Measurements from ENCODE around the gene CRMP1.

DNA sequence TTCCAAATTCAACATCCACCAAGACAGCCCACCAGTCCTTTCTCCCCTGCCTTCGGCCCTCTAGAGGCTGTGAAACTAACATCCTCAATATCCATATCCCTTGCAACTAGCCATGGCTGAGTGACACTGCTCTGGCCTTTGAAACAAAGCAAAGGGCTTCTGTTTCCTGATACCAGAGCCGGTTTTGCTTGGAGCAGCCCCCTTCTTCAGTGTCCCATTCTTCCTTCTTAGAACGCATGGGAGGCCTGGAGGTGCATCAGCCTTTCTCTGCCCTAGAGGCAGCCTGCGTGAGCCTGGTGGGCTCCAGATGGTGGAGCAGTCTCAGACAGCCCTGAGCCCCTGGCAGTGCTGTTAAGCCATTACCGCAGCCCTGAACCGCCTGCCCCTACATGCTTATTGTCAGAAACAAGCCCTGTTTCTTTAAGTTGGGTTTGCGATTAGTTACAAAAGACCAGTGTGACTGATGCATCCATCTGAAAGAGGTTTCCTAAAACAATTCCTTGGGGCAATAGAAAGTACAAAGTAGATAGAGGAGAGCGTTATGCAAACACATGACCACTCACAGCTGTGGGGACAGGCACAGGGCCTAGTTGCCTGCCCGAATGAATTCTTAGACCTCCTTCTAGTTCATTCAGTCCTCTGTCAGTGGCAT, 107.8 kb downstream of the CRMP1 start:
- TF ChIP-seq POLR2A (IDR thresholded peaks at IDR 0.05; ENCODE audit: low read depth, low read length) (no peak), JUN (IDR thresholded peaks at IDR 0.05; ENCODE audit: borderline replicate concordance, insufficient read depth, insufficient read length, low read depth) (no peak), EZH2 (IDR thresholded peaks at IDR 0.05; ENCODE audit: borderline replicate concordance, low read depth, low read length, severe bottlenecking) (no peak)
- TF ChIP-seq, protein P1, sequence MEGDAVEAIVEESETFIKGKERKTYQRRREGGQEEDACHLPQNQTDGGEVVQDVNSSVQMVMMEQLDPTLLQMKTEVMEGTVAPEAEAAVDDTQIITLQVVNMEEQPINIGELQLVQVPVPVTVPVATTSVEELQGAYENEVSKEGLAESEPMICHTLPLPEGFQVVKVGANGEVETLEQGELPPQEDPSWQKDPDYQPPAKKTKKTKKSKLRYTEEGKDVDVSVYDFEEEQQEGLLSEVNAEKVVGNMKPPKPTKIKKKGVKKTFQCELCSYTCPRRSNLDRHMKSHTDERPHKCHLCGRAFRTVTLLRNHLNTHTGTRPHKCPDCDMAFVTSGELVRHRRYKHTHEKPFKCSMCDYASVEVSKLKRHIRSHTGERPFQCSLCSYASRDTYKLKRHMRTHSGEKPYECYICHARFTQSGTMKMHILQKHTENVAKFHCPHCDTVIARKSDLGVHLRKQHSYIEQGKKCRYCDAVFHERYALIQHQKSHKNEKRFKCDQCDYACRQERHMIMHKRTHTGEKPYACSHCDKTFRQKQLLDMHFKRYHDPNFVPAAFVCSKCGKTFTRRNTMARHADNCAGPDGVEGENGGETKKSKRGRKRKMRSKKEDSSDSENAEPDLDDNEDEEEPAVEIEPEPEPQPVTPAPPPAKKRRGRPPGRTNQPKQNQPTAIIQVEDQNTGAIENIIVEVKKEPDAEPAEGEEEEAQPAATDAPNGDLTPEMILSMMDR (IDR thresholded peaks at IDR 0.05; ENCODE audit: extremely low read depth in 1 of 2, insufficient read depth in 1 of 2, low read depth in 1 of 2, low read length in 2 of 2): no peak
